ENCODE measurements around the gene MT2A.

DNA sequence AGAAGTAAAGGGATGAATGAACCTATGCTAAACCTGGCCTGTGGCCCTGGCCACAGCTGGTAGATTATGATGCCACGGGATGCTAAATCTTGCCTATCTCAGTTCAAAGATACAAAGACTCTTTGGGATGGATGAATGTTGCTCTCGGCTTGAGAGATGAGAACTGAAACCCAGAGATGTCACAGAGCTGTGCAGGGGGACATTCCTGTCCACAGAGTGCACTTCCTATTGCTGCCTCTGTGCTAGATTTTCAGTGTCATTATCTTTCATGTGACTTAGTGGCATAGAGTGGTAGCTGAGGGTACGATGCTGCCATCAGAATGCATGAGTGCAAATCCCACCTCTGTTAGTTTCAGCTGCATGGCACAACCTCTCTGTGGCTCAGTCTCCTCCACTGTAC, 21.8 kb downstream of the MT2A start:
- TF ChIP-seq, protein P1, sequence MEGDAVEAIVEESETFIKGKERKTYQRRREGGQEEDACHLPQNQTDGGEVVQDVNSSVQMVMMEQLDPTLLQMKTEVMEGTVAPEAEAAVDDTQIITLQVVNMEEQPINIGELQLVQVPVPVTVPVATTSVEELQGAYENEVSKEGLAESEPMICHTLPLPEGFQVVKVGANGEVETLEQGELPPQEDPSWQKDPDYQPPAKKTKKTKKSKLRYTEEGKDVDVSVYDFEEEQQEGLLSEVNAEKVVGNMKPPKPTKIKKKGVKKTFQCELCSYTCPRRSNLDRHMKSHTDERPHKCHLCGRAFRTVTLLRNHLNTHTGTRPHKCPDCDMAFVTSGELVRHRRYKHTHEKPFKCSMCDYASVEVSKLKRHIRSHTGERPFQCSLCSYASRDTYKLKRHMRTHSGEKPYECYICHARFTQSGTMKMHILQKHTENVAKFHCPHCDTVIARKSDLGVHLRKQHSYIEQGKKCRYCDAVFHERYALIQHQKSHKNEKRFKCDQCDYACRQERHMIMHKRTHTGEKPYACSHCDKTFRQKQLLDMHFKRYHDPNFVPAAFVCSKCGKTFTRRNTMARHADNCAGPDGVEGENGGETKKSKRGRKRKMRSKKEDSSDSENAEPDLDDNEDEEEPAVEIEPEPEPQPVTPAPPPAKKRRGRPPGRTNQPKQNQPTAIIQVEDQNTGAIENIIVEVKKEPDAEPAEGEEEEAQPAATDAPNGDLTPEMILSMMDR (IDR thresholded peaks at IDR 0.05; ENCODE audit: insufficient read depth, low read length, poor library complexity, severe bottlenecking), result no peak
- TF ChIP-seq EZH2phosphoT487 (conservative IDR thresholded peaks at IDR 0.05; ENCODE audit: low read length), result no peak

Data from SU-DHL-6 (cell line).